Lung (tissue), 12 donors: Measurements from ENCODE around the gene CAPG. TPM values are rescaled to one million over a fixed set of nuclear protein-coding genes. Genes with fewer than 3 reads are reported as not detected.

Experiments used
- ATAC-seq: fragments of 200-7000 bp; cut with Tn5 transposase; one replicate; pipeline ENCODE4 v1.9.1; 2020; ENCODE audit warnings: moderate number of reproducible peaks; ENCODE audit not compliant: insufficient read depth, low FRiP score
- DNase-seq, 3 donors: peaks; one replicate each; pipeline ENCODE4 v3.0.0-alpha.2; 2013 to 2017
- H3K27ac ChIP-seq, 2 donors: one replicate each; pipeline ENCODE4 v1.5.1; 2013; ENCODE audit warnings: mild to moderate bottlenecking in 2 of 2, moderate library complexity in 2 of 2, control low read depth in 1 of 2, inconsistent platforms in 1 of 2, low read depth in 1 of 2, low read length in 1 of 2
- H3K27me3 ChIP-seq, 3 donors: one replicate each; pipeline ENCODE4 v1.5.1; 2013; ENCODE audit warnings: low read length in 2 of 3; ENCODE audit not compliant: control insufficient read depth in 3 of 3, insufficient read depth in 3 of 3
- H3K36me3 ChIP-seq, 4 donors: one replicate each; pipeline ENCODE4 v1.5.1; 2013; ENCODE audit warnings: low read length in 4 of 4, mild to moderate bottlenecking in 1 of 4, moderate library complexity in 1 of 4; ENCODE audit not compliant: control insufficient read depth in 4 of 4, insufficient read depth in 4 of 4
- H3K4me1 ChIP-seq, 5 donors: one replicate each; pipeline ENCODE4 v1.5.1; 2013; ENCODE audit warnings: low read length in 5 of 5, mild to moderate bottlenecking in 2 of 5, moderate library complexity in 1 of 5; ENCODE audit not compliant: control insufficient read depth in 5 of 5, insufficient read depth in 5 of 5
- H3K4me3 ChIP-seq: one replicate; pipeline ENCODE4 v1.5.1; 2013; ENCODE audit warnings: mild to moderate bottlenecking, control low read depth, moderate library complexity
- H3K9ac ChIP-seq, 2 donors: one replicate each; pipeline ENCODE4 v1.5.1; 2013; ENCODE audit warnings: low read length in 2 of 2, control low read depth in 1 of 2; ENCODE audit not compliant: insufficient read depth in 1 of 2
- H3K9me3 ChIP-seq, 4 donors: one replicate each; pipeline ENCODE4 v1.5.1; 2013; ENCODE audit warnings: low read length in 3 of 4, mild to moderate bottlenecking in 1 of 4, moderate library complexity in 1 of 4; ENCODE audit not compliant: control insufficient read depth in 4 of 4, insufficient read depth in 3 of 4
- CTCF ChIP-seq: IDR thresholded peaks from 2 replicates; pipeline ENCODE4 v1.5.1; 2012; ENCODE audit warnings: mild to moderate bottlenecking; ENCODE audit errors: control extremely low read depth, extremely low read depth
- WGBS, 2 donors: extraction: QIAGEN DNeasy Blood & Tissue Kit; methylation state at CpG; one replicate each; pipeline ENCODE4 v1.1.7; 2013; 5-methylcytosine and 5-hydroxymethylcytosine counted together
- polyA plus RNA-seq, 2 donors: library from polyadenylated mRNA; stranded (reverse); fragments of 200-250 nt; gene quantifications; one replicate each; pipeline ENCODE4 v1.2.1, GENCODE V29; 2013
- total RNA-seq, 2 donors: library from RNA; depleted of rRNA in 1 of 2; stranded (reverse); fragments of >200 nt in 1 of 2; gene quantifications; one replicate each; pipeline ENCODE4 v1.2.1, GENCODE V29; 2014 to 2021
- donor health status: control.
- donor health status: control.
- donor health status: Bipolar disorder and iron deficiency.
- donor health status: healthy.
- donor health status: DM: yes; HTN: yes; CAD: no.

CAPG gene
- total and polyA plus RNA-seq, 4 donors = 53.2 to 415 (median 390) TPM

GRCh38 chr2:85400541-85401463 is 9.4 kb downstream of the CAPG start:
- Histone ChIP-seq H3K4me1 (peaks cover 0 to 6% (median 0%) of the 10 kb centered on the region in 5 donors), H3K36me3 (peaks cover 0 to 24% (median 0%) of the 10 kb centered on the region in 4 donors), H3K27ac (no peak overlapping the region), H3K27me3 (no peaks in the 10 kb centered on the region), H3K4me3 (no peak overlapping the region), H3K9ac (no peak overlapping the region), H3K9me3 (peaks cover 0 to 3% (median 0%) of the 10 kb centered on the region in 4 donors)
- ATAC-seq (no peak), DNase-seq (no peak)
- WGBS, 2 donors = 87 to 88% methylated on average over 14 of the region's 14 CpGs
- TF ChIP-seq CTCF = no peak

DNA sequence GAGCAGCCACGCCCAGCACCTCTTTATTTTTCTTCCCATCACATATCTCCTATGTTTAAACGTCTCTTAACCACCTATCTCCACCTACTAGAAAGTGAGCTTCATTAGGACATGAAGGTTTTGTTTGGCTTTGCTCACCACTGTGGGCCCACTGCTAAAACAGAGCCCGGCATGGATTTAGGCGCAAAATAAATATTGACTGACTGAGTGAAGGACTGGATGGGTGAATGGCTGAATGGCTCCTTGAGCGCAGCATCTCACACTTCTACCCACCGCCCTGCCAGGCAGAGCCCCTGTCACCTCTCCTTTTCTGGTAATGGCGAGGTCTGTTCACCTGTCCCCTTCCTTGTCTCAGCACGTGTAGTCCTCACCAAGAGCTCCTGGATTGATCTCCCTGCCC is 10.1 kb downstream of the CAPG start:
- ATAC-seq = no peak
- Histone ChIP-seq H3K36me3 (peaks cover 0 to 30% (median 0%) of the 10 kb centered on the region in 4 donors), H3K9me3 (peaks cover 0 to 3% (median 0%) of the 10 kb centered on the region in 4 donors), H3K27me3 (no peaks in the 10 kb centered on the region), H3K4me1 (peaks cover 0 to 6% (median 0%) of the 10 kb centered on the region in 5 donors), H3K4me3 (no peak overlapping the region), H3K9ac (no peak overlapping the region), H3K27ac (no peak overlapping the region)
- 90 to 92% methylated on average over 8 of the region's 8 CpGs for WGBS, 2 donors
- no peak for DNase-seq
- TF ChIP-seq CTCF = no peak

DNA sequence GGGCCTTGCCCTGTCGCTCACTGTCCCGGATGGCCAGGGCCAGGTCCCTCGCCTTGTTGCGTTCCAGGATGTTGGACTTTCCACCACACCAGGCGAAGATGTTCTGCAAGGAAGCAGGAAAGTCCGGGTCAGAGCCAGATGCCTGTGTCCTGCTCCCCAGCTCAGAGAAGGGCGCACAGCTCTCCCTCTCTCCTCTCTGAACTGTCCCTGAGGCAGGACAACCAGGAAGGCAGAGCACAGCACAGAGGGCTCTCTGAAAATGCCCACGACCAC is 11.0 kb downstream of the CAPG start:
- no peak overlapping the region for H3K9ac ChIP-seq
- H3K4me3 ChIP-seq = no peak overlapping the region
- no peak for TF ChIP-seq CTCF
- peaks cover 0 to 3% (median 0%) of the 10 kb centered on the region in 4 donors for H3K9me3 ChIP-seq
- WGBS, 2 donors = 94 to 98% methylated on average over 8 of the region's 8 CpGs
- peaks cover 0 to 6% (median 0%) of the 10 kb centered on the region in 5 donors for H3K4me1 ChIP-seq
- DNase-seq (no peak), ATAC-seq (no peak)
- peaks cover 0 to 35% (median 0%) of the 10 kb centered on the region in 4 donors for H3K36me3 ChIP-seq
- no peak overlapping the region for H3K27ac ChIP-seq
- H3K27me3 ChIP-seq = no peaks in the 10 kb centered on the region
